Parathyroid adenoma (tissue), 2 donors: ENCODE data around the gene MED13L.

Experiments used
- H2AFZ ChIP-seq: fragments of 300-600 bp; sonication (generic); one replicate; pipeline ENCODE4 v1.7.0; 2017; ENCODE audit warnings: antibody characterized with exemption, mild to moderate bottlenecking
- H3K27ac ChIP-seq: fragments of 300-600 bp; sonication (generic); one replicate; pipeline ENCODE4 v1.7.0; 2017
- H3K27me3 ChIP-seq: fragments of 300-600 bp; sonication (generic); one replicate; pipeline ENCODE4 v1.7.0; 2017; ENCODE audit warnings: low read length; ENCODE audit not compliant: control insufficient read depth, insufficient read depth
- H3K36me3 ChIP-seq: fragments of 300-600 bp; sonication (generic); one replicate; pipeline ENCODE4 v1.7.0; 2017; ENCODE audit warnings: low read length; ENCODE audit not compliant: control insufficient read depth, insufficient read depth
- H3K4me1 ChIP-seq: fragments of 300-600 bp; sonication (generic); one replicate; pipeline ENCODE4 v1.7.0; 2017; ENCODE audit warnings: control low read depth
- H3K4me2 ChIP-seq: fragments of 300-600 bp; sonication (generic); one replicate; pipeline ENCODE4 v1.7.0; 2017; ENCODE audit warnings: low read length
- H3K4me3 ChIP-seq: fragments of 300-600 bp; sonication (generic); one replicate; pipeline ENCODE4 v1.7.0; 2017; ENCODE audit warnings: low read depth, low read length
- H3K79me2 ChIP-seq: fragments of 300-600 bp; sonication (generic); one replicate; pipeline ENCODE4 v1.7.0; 2017; ENCODE audit warnings: control low read depth
- H3K9ac ChIP-seq: fragments of 300-600 bp; sonication (generic); one replicate; pipeline ENCODE4 v1.7.0; 2017; ENCODE audit warnings: mild to moderate bottlenecking
- H3K9me3 ChIP-seq: fragments of 300-600 bp; sonication (generic); one replicate; pipeline ENCODE4 v1.7.0; 2017; ENCODE audit warnings: low read length; ENCODE audit not compliant: control insufficient read depth
- CTCF ChIP-seq: fragments of 300-600 bp; sonication (generic); IDR thresholded peaks from one replicate; pipeline ENCODE4 v1.7.0; 2017; ENCODE audit warnings: antibody characterized with exemption, mild to moderate bottlenecking
- donor health status: primary hyperparathyroidism.

MED13L gene

GRCh38 chr12:116150452-116150851, 127.0 kb downstream of the MED13L start:
- peaks cover 23% of the 10 kb centered on the region for H3K79me2 ChIP-seq
- H3K27me3 ChIP-seq: no peaks in the 10 kb centered on the region
- H3K4me3 ChIP-seq: no peak overlapping the region
- no peak for TF ChIP-seq CTCF
- peaks cover 10% of the 10 kb centered on the region for H3K4me1 ChIP-seq
- H3K36me3 ChIP-seq: no peaks in the 10 kb centered on the region
- no peak overlapping the region for H3K9ac ChIP-seq
- H3K27ac ChIP-seq: no peak overlapping the region
- H3K9me3 ChIP-seq: no peaks in the 10 kb centered on the region
- no peak overlapping the region for H2AFZ ChIP-seq
- no peak overlapping the region for H3K4me2 ChIP-seq

- no peaks in the 10 kb centered on the region for H3K27me3 ChIP-seq
- H3K27ac ChIP-seq: no peak overlapping the region
- no peaks in the 10 kb centered on the region for H3K36me3 ChIP-seq
- H3K4me1 ChIP-seq: peaks cover 10% of the 10 kb centered on the region
- no peak for TF ChIP-seq CTCF
- no peaks in the 10 kb centered on the region for H3K9me3 ChIP-seq
- H3K9ac ChIP-seq: no peak overlapping the region
- H2AFZ ChIP-seq: no peak overlapping the region
- H3K4me2 ChIP-seq: no peak overlapping the region
- peaks cover 22% of the 10 kb centered on the region for H3K79me2 ChIP-seq
- H3K4me3 ChIP-seq: no peak overlapping the region
These were observed 127.5 kb downstream of the MED13L start for GRCh38 chr12:116150001-116150400.

GRCh38 chr12:116148844-116149243, 128.6 kb downstream of the MED13L start:
- H3K9me3 ChIP-seq: no peaks in the 10 kb centered on the region
- peaks cover 19% of the 10 kb centered on the region for H3K4me1 ChIP-seq
- no peak overlapping the region for H2AFZ ChIP-seq
- no peak overlapping the region for H3K4me3 ChIP-seq
- H3K9ac ChIP-seq: no peak overlapping the region
- H3K79me2 ChIP-seq: peaks cover 30% of the 10 kb centered on the region
- H3K36me3 ChIP-seq: no peaks in the 10 kb centered on the region
- TF ChIP-seq CTCF: no peak
- no peaks in the 10 kb centered on the region for H3K27me3 ChIP-seq
- no peak overlapping the region for H3K27ac ChIP-seq
- H3K4me2 ChIP-seq: no peak overlapping the region

GRCh38 chr12:116146386-116146785, 131.1 kb downstream of the MED13L start:
- no peaks in the 10 kb centered on the region for H3K36me3 ChIP-seq
- H3K4me1 ChIP-seq: peaks cover 14% of the 10 kb centered on the region
- no peak overlapping the region for H3K4me2 ChIP-seq
- no peaks in the 10 kb centered on the region for H3K9me3 ChIP-seq
- no peaks in the 10 kb centered on the region for H3K27me3 ChIP-seq
- no peak overlapping the region for H3K4me3 ChIP-seq
- H3K27ac ChIP-seq: no peak overlapping the region
- TF ChIP-seq CTCF: no peak
- no peak overlapping the region for H2AFZ ChIP-seq
- H3K79me2 ChIP-seq: peaks cover 36% of the 10 kb centered on the region
- no peak overlapping the region for H3K9ac ChIP-seq

- H2AFZ ChIP-seq: no peak overlapping the region
- no peaks in the 10 kb centered on the region for H3K27me3 ChIP-seq
- H3K4me2 ChIP-seq: no peak overlapping the region
- TF ChIP-seq CTCF: no peak
- no peak overlapping the region for H3K4me3 ChIP-seq
- peaks cover 36% of the 10 kb centered on the region for H3K79me2 ChIP-seq
- H3K36me3 ChIP-seq: no peaks in the 10 kb centered on the region
- H3K4me1 ChIP-seq: peaks cover 16% of the 10 kb centered on the region
- H3K9me3 ChIP-seq: no peaks in the 10 kb centered on the region
- no peak overlapping the region for H3K9ac ChIP-seq
- no peak overlapping the region for H3K27ac ChIP-seq
These were observed 132.0 kb downstream of the MED13L start for GRCh38 chr12:116145451-116145850.
